Erythroblast (primary cell): ENCODE data around the gene STARD9.
"Not testable (repeated sequence)": the region's sequence is repeated elsewhere in the genome, so short reads cannot be mapped to it uniquely, and the experiment has no call there.

Experiments
- GATA1 ChIP-seq: IDR thresholded peaks from 2 replicates; pipeline ENCODE4 v1.6.1; 2011; ENCODE audit warnings: low read depth, mild to moderate bottlenecking, control low read depth, low read length, moderate library complexity
- POLR2A ChIP-seq: IDR thresholded peaks from 2 replicates; pipeline ENCODE4 v1.6.1; 2011; ENCODE audit warnings: mild to moderate bottlenecking, low read length

DNA sequence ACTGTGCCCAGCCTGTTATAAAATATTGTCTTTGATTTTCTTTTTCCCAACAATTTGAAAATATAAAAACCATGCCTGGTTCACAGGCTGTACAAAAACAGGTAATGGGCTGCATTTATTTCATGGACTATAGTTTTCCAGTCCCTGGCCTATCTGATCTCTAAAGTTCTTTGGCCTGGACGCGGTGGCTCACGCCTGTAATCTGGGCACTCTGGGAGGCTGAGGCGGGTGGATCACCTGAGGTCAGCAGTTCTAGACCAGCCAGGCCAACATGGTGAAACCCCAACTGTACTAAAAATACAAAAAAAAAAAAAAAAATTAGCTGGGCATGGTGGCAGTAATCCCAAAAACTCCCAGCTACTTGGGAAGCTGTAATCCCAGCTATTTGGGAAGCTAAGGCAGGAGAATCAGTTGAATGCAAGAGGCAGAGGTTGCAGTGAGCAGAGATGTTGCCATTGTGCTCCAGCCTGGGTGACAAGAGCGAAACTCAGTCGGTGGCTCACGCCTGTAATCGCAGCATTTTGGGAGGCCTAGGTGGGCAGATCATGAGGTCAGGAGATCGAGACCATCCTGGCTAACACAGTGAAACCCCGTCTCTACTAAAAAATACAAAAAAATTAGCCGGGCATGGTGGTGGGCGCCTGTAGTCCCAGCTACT, 18.7 kb upstream of the STARD9 start:
- TF ChIP-seq POLR2A, GATA1: not testable (repeated sequence)
